HG03139 (cell line): Measurements from ENCODE around the gene ADAMTS16.

Source experiments
- ATAC-seq: cut with Tn5 transposase; IDR thresholded peaks from one replicate; pipeline ENCODE4 v1.9.1; 2021; ENCODE audit not compliant: unreplicated experiment

Gene ADAMTS16

DNA sequence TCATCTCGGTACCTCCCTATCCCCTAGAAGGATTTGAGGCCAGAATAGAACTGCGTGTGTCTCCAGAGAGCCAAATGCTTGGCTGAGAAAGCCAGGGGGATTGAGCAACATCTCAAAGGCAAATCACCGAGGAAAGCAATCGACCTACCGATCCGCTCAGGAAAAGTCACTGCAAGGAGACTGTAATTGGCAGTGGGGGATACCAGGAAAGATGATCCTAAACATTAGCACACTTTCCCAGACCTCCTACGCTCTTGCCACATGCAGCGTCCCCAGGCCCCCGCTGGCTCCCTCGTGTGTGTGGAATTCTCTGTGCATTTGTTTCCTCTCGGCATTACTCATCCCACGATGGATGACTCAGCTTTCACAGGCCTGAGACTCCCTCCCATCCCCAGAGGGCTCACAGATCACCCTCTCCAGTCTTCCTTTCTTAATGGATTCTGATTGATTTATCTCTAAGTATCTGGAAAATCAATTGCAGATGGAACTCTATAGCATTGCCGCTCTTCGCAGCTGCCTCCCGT lies 200.1 kb downstream of the ADAMTS16 start:
- no peak for ATAC-seq

DNA sequence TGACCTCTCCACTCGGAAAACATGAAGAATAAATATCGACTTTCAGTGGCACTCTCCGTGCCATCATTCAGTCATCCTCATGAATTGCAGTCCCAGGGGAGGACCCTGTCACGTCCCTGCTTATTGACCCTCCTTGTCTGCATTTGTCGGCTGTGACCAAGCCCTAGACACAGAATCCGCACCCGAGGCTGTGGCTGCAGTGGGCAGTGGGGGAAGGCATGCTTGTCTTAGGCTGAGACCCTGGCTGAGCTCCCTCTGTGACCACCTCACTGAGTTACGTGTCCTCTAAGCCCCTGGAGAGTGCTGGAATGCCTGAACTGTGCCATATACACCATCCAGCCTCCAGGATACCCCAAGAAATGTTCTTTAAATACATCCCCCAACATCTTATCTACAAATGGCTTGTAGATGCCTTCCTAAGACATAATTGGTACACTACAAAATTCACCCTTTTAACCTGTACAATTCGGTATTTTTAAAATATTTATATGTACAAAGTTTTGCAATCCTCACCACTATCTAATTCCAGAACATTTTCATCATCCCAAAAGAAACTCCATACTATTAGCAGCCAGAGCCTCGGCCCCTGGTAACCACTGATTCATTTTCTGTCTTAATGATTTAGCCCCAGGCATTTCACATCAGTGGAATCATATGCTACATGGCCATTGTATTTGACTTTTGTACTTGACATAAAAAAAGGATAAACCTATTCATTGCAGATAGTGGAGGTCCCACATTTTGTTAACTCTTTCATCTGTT lies 201.6 kb downstream of the ADAMTS16 start:
- ATAC-seq: no peak

DNA sequence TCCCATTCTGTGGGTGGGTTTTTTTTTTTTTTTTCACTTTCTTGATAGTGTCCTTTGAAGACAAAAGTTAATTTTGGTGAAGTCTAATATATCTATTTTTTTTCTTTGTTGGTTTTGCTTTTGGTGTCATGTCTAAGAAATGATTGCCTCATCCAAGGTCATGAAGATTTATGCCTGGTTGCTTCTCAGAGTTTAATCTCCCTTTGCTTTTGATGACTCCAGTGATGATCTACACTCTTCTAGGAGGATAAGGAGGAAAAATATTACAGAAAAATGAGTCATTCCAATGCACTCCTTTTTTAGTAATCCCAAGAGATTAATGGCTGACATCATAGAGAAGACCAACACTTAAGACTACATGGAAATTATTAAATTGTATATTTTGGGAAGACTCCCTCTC lies 202.7 kb downstream of the ADAMTS16 start:
- no peak for ATAC-seq

DNA sequence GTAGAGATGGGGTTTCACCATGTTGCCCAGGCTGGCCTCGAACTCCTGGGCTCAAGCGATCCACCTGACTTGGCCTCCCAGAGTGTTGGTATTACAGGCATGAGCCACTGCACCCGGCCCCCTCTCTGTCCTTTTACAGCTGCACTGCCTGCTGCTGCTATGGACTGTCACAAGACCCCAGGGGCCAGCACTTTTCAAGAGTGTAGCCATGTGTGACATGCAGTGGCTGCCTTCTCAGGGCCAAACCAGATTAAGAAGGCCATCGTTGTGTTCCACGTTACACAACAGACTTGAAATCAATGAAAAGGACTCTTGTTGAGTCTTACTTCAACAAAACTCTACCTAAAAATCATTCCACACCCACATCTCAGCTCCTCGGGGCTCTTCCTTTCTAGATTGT lies 203.4 kb downstream of the ADAMTS16 start:
- ATAC-seq: no peak

DNA sequence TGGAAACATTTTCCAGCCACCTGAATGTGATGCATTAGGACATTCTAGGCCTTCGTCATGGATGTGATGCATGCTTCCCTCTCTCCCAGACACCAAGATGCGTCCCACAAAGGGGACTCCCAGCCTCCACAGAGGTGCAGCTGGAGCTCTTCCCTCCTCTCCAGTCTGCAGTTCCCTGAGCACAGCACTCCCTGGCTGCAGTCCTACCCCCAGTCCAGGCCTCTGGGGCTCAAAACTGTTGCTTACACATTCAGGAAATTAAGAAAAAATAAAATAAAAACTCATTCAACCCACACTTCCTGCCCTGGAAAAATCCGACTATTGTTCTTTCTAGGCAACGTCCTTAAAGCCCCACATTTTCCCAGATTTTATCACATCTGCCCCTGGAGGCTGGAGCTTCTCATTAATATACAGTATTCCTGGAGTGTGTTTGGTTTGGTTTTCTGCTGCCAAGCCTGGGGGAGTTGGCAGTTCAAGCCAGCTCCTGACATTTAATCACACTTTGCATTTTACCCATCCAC lies 204.0 kb downstream of the ADAMTS16 start:
- no peak for ATAC-seq

DNA sequence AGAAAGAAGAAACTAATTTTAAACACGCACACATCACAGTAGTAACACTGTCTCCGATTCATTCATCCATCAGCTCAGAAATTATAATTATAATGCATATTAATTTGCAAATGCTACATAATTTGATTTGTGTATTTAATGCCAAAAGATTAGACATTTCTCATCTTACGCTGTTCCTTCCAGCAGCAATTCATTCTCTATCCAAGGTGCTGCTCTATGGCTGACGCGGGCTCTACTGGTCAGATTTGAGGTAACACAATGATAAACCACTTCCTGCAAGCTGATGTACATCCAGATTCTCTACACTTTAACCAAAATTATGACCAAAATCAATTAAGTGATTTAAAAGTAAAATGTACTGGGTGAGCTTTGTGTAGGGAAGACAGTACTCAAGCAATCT lies 204.5 kb downstream of the ADAMTS16 start:
- no peak for ATAC-seq

DNA sequence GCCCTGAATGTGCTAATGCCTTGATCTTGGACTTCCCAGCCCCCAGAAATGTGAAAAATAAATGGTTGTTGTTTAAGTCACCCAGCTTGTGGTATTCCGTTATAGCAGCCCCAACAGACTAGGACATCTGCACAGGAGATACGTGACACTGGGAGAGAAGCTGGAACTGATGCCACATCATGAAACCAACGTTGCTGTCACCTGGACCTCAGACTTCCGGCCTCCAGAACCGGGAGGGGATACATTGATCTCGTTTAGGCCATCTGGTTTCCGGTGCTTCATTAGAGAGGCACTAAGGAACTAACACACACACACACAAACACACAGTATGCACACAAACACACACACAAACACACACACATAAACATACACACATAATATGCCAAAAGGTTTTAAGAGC lies 207.3 kb downstream of the ADAMTS16 start:
- no peak for ATAC-seq

DNA sequence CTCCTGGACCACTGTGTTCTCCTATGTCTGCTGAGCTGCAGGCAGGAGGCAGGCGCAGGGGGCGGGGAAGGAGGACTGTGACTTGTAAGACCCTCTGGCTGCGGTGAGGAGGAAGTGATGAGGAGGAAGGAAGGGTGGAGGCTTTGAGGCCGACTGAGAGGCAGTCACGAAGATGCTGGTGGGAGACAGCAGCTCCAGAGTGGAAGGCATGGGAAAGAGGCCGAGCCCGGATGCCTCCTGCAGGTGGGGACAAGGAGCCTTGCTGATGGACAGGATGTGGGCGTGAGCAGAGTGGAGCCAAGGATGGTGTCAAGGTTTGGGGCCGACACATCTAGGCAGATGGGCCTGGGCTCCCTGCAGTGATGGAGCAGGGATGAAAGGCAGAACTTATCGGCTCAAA lies 208.0 kb downstream of the ADAMTS16 start:
- no peak for ATAC-seq

DNA sequence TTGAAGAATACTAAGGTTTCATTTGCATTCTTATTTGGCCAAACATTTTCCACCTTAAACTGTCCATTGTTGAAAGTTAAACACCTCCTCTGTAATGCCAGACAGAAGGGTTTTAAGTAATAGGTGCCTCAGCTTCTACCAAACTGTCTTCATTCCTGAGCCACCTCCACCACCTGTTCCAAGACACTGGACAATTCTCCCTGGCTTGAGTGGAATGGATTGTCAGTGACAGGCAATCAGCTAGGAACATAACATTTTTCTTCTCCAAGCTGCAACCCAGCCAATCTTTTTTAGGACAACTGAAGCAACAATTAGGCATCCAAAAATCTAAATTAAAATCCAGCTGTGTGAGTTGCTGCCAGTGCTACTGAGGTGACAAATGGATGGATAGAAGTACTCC lies 208.4 kb downstream of the ADAMTS16 start:
- ATAC-seq: no peak

DNA sequence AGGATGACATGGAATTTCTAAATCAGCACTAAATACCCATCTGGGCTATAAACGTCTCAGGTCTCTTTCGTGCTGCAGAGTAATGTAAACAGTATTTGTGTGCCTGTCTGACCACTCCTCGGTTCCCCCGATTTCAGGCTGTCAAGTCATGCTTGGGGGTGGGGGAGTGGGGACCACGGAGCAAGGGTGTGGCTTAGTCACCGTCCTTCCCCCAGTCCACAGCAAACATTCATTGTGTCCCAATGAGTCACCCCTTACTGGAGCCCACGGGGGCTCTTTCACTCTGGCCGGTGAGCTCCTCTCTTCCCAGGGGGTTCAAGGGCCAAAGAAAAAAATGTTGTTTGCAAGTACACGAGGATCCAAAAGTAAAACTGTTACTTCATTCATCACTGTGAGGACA lies 210.0 kb downstream of the ADAMTS16 start:
- no peak for ATAC-seq

DNA sequence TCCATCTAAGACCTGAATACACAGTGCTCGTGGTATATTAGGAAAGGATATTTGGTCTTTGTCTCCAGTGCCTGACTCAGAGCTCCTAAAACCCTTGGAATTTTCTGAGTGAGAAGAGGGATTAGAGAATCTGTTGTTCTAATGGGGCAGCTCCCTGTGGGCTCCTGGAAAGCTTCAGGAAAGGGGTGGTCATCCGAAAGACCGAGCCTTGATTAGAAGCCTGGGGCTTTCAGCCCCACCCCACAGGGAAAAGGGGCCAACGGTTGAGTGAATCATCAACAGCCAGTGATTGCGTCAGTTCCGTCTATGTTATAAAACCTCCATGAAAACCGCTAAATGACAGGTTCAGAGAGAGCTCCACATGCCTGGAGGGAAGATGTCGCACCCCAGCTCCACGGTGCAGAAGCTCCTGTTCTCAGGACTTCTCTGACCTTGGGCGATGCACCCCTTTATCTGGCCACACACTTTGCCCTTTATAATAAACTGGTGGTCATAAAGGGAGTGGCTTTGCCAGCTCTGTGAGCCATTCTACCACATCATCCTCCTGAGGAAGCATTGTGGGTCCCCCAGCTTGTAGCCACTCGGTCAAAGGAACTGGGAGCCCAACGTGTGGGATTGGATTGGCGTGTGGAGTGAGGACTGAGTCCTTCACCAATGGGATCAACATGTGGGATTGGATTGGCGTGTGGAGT lies 211.3 kb downstream of the ADAMTS16 start:
- no peak for ATAC-seq

DNA sequence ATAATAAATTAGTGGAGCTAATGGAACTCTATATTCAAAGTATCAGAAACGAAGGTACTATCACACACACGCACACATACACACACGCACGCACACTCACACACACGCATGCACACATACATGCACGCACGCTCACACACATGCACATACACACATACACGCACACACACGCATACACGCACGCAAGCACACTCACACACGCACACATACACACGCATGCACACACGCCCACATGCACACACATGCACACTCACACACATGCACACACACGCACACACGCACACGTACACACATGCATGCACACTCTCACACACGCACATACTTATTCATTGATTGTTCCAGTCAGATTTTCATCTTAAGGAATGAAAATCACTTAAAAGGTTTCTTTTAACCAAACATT lies 212.5 kb downstream of the ADAMTS16 start:
- no peak for ATAC-seq

DNA sequence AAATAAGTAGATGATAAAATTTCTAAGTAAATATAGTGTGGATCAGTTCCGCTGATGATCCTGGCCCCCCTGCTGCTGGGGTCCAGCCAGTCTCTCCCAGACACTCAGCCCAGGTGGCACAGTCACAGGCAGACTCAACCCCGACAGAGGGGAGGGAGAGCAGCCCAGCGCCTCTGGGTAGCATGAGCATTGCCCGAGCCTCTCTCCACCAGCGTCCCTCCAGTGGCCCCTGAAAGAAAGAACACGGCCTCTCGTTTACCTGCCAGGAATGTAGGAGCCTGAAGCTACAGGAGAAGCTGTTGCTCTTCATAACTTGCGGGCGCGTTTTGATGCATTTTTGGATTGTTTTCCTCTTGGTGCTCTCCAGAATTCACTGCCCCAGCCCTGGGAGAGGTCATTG lies 213.6 kb downstream of the ADAMTS16 start:
- no peak for ATAC-seq

DNA sequence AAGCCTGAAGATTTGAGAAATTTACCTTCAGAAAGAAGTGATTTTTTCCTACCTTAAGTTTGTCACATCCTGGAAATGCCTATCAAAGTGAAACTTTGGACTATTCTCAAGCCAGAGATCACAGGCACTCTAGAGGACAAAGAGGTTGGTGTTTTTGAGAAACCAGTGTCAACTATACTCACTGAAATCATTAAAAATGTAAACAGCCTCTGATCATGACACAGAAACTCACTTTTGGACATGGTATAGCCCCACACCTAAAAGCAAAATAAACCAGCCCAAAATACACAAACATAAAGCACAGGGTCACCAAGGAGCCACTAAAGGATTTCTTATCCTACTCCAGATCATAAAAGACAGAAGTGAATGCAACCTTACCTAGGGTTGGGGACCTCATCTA lies 216.6 kb downstream of the ADAMTS16 start:
- ATAC-seq: no peak

DNA sequence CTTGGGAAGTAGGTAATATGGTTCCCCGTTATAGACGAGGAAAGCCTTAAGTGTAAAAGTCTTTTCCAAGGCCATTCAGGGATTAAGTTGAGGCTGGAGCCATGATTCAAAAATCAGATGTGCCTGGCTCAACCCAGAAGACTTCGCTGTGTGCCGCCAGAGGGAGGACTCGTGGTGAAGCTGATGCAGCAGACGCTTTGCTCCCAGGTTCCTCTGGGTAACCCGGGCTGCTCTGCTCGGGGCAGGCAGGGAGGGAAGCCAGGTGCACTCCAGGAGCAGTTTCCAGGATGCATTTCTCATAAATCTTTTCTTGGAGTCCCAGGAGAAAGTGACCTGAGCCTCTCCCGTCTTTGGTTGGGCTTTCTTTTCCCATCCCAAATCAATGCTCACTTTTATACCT lies 219.5 kb downstream of the ADAMTS16 start:
- ATAC-seq: no peak

DNA sequence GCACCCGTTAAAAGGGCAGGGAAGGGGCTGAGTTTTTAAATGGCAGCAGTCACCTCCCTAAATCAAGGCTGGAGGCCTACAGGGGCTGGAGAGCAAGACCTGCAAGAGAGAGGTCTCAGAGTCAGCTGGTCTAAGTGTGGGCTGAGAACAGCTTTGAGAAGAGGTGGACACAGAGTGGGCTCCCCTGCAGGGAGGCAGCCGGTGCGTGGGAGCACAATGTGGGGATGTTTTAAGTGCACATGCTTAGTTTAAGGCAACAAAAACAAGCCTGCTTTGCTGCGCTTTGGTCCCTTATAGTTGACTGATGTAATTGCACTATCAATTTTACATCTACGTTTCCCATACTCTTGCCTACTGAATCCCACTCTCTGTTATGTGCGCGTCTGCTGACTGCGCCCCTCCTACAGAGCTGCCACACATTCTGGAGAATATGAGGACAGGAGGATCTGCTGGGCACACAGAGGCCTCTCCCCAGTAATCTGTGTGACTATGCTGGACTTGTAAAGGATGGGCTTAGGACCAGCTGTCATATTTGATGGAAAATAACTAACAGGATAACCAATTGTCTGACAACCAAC lies 220.3 kb downstream of the ADAMTS16 start:
- no peak for ATAC-seq

DNA sequence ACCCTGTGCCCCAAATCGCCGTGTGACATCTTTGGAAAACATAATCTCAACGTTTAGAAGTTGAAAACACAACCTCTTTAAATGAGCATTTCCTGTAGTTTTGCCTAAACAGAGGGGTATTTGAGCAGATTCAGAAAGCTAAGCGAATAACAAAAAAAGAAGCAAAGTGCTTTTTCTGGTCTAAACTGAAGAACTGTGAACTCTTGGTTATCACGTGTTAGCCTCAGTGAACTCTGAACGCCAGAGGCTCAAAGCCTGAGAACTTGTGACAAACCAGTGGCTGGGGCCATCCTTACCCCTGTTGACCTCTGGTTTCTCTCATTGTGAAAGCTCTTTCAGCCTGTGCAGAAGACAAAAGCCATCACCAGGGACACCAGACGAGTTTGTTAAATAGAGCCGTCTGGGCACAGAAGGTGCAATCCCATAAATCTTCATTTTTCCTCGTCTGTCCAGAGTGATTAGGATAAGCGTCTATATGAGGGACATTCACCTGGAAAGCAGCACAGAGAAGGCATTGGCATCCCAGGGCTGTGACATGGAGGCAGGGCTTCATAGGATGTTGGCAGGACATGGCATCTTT lies 220.9 kb downstream of the ADAMTS16 start:
- ATAC-seq: no peak

DNA sequence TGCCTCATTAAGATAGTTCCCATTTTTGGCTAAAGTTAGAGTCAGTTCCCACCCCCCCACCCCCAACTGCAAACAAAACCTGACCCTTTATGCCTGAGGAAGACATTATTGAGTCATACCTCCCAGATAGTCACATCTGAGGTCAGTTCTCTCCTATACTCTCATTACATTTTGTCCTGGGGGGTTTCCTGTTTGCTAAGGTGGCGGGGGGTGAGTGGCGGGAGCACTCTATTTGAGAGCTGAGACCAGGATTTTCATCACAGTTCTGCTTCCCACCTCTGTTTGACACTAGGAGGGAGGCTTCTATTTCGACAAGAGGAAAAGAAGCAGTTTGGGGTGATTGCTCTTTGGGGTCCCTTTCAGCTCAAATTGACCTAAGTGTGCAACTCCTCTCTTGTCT lies 222.9 kb downstream of the ADAMTS16 start:
- ATAC-seq: no peak

DNA sequence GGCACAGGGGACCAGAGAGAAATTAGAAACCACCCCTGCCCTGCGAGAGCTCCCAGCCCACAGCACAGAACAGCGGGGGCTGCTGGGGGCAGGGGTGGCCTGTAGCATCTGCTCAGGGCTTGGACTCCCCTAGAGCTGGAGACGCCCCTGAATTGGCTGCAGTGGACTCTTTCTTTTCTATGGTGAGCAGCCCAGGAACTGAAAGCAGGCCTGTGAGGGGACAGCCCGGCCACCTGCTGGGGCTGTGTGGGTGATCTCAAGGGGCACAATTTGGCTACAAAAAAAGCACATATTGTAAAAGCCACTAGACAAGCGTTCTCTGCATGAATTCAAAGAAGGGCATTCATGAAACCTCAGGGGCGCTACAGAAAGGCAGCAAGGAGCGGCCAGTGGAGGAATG lies 224.8 kb downstream of the ADAMTS16 start:
- ATAC-seq: no peak

DNA sequence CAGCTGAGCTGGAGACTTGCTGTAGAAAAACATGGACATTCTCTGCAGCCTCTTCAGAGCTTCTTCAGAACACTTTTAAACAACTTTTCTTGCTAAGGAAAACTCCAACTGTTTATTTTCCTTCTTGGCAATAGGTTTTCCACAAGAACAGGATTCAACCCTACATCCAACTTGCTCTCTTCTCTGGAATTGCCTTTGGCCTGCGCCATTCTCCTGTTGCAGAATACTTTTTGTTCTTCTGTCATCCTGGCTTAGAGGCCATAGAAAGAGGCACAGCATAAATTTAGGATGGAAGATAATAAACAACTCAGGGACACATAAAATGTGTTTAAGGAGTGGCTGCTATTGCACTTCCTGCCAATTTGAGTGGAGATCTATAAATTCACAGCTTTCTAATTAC lies 227.6 kb downstream of the ADAMTS16 start:
- no peak for ATAC-seq

DNA sequence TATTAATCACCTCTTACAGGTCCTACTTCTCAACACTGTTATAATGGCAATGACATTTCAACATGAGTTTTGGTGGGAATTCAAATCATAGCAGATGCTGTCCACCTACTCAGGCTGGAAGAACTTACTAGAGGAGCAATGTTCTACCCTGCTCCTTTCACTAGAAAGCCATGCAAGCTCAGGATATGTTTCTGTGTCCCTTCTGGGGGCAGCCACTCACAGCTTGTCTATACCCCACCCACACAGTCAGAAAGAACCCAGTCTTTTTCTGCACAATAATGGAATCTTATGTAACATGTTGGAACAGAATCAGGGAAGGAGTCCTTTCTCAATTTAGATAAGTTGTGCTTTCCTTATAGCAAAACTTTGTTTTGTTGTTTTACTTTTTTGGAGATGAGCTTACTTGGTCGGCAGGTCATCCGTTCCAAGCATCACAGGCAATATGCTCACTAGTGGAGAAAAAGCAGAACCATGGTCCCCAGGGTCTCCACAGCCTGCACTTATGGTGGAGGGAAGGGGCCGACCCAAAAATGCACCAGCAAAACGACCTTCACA lies 229.0 kb downstream of the ADAMTS16 start:
- ATAC-seq: no peak
